GM23338 (cell line): ENCODE results near the gene S100A7. TPM values are rescaled to one million over a fixed set of nuclear protein-coding genes. Genes with fewer than 3 reads are reported as not detected.

Experiments
- ATAC-seq: fragments of 200-7000 bp; cut with Tn5 transposase; 3 replicates; pipeline ENCODE4 v1.9.1; 2020
- DNase-seq: peaks from one replicate; pipeline ENCODE4 v3.0.0-alpha.2; 2015; ENCODE audit warnings: low spot score
- H2AFZ ChIP-seq: fragments of 200-600 bp; sonication (generic); 2 replicates; pipeline ENCODE4 v1.8.0; 2016; ENCODE audit warnings: antibody characterized with exemption, mild to moderate bottlenecking, moderate library complexity
- H3F3A ChIP-seq: fragments of 200-600 bp; sonication (generic); replicated peaks from 2 replicates; pipeline ENCODE4 v1.8.0; 2017; ENCODE audit warnings: antibody characterized with exemption, mixed run types, low read depth
- H3K27ac ChIP-seq: fragments of 200-600 bp; sonication (generic); 2 replicates; pipeline ENCODE4 v1.6.1; 2016; ENCODE audit warnings: low read depth
- H3K27me3 ChIP-seq: fragments of 200-600 bp; sonication (generic); 2 replicates; pipeline ENCODE4 v1.8.0; 2016; ENCODE audit warnings: mild to moderate bottlenecking, mixed run types, moderate library complexity; ENCODE audit not compliant: insufficient read depth
- H3K36me3 ChIP-seq: fragments of 200-600 bp; sonication (generic); 2 replicates; pipeline ENCODE4 v1.8.0; 2016; ENCODE audit warnings: mild to moderate bottlenecking; ENCODE audit not compliant: insufficient read depth
- H3K4me1 ChIP-seq: fragments of 200-600 bp; sonication (generic); 2 replicates; pipeline ENCODE4 v1.8.0; 2016; ENCODE audit warnings: mild to moderate bottlenecking, moderate library complexity; ENCODE audit not compliant: insufficient read depth
- H3K4me2 ChIP-seq: fragments of 200-600 bp; sonication (generic); 2 replicates; pipeline ENCODE4 v1.7.1; 2017; ENCODE audit warnings: mixed run types
- H3K4me3 ChIP-seq: fragments of 200-600 bp; sonication (generic); 2 replicates; pipeline ENCODE4 v1.6.1; 2016; ENCODE audit warnings: mixed run types
- H3K79me2 ChIP-seq: fragments of 200-600 bp; sonication (generic); replicated peaks from 2 replicates; pipeline ENCODE4 v1.8.0; 2017; ENCODE audit warnings: mild to moderate bottlenecking; ENCODE audit not compliant: insufficient read depth
- H3K9me2 ChIP-seq: fragments of 200-600 bp; sonication (generic); 2 replicates; pipeline ENCODE4 v1.8.0; 2017; ENCODE audit not compliant: insufficient read depth
- H4K20me1 ChIP-seq: fragments of 200-600 bp; sonication (generic); replicated peaks from 2 replicates; pipeline ENCODE4 v1.8.0; 2017; ENCODE audit warnings: mild to moderate bottlenecking; ENCODE audit not compliant: insufficient read depth
- H3K27ac Mint-ChIP-seq: 2 replicates; pipeline ENCODE4 v1.8.0; 2020; ENCODE audit warnings: inconsistent platforms, mild to moderate bottlenecking, moderate library complexity, mixed read lengths
- H3K27me3 Mint-ChIP-seq: 3 replicates; pipeline ENCODE4 v1.8.0; 2022; ENCODE audit warnings: low read depth, mild to moderate bottlenecking, moderate library complexity, mixed read lengths, inconsistent platforms; ENCODE audit not compliant: insufficient read depth, poor library complexity
- H3K36me3 Mint-ChIP-seq: 3 replicates; pipeline ENCODE4 v1.8.0; 2021; ENCODE audit warnings: low read depth, mild to moderate bottlenecking, inconsistent platforms, moderate library complexity, mixed read lengths
- H3K4me1 Mint-ChIP-seq: 3 replicates; pipeline ENCODE4 v1.8.0; 2020; ENCODE audit warnings: mild to moderate bottlenecking, inconsistent platforms, mixed read lengths
- H3K4me3 Mint-ChIP-seq: 3 replicates; pipeline ENCODE4 v1.8.0; 2021; ENCODE audit warnings: moderate library complexity, mild to moderate bottlenecking, inconsistent platforms, mixed read lengths
- H3K9me3 Mint-ChIP-seq: 3 replicates; pipeline ENCODE4 v1.8.0; 2020; ENCODE audit warnings: moderate library complexity, mild to moderate bottlenecking, inconsistent platforms, mixed read lengths
- CREB1 ChIP-seq: fragments of 250-450 bp; sonication (Bioruptor Pico); IDR thresholded peaks from 2 replicates; pipeline ENCODE4 v1.5.0; 2020; ENCODE audit warnings: low read depth, mild to moderate bottlenecking, moderate library complexity
- EZH2 ChIP-seq: fragments of 200-600 bp; sonication (generic); IDR thresholded peaks from one replicate; pipeline ENCODE4 v1.8.0; 2017; ENCODE audit warnings: antibody characterized with exemption, mild to moderate bottlenecking, low read depth; ENCODE audit not compliant: unreplicated experiment
- EZH2phosphoT487 ChIP-seq: fragments of 200-600 bp; sonication (generic); IDR thresholded peaks from one replicate; pipeline ENCODE4 v1.8.1; 2018; ENCODE audit warnings: antibody characterized with exemption; ENCODE audit not compliant: unreplicated experiment
- POLR2AphosphoS5 ChIP-seq: IDR thresholded peaks from 2 replicates; pipeline ENCODE4 v1.6.1; 2016; ENCODE audit warnings: antibody characterized with exemption, low read depth
- STAT1 ChIP-seq: IDR thresholded peaks from one replicate; pipeline ENCODE4 v1.6.1; 2016; ENCODE audit warnings: antibody characterized with exemption; ENCODE audit not compliant: unreplicated experiment
- ZNF114 ChIP-seq: fragments of 250-450 bp; sonication (Bioruptor Pico); IDR thresholded peaks from 2 replicates; pipeline ENCODE4 v1.5.0; 2020; ENCODE audit warnings: mild to moderate bottlenecking, moderate library complexity
- ZNF331 ChIP-seq: fragments of 250-450 bp; sonication (Bioruptor Pico); IDR thresholded peaks from 2 replicates; pipeline ENCODE4 v1.5.0; 2020; ENCODE audit warnings: low read depth, mild to moderate bottlenecking, moderate library complexity
- polyA plus RNA-seq: library from polyadenylated mRNA; unstranded; fragments of >200 nt; fragmentation: Nextera tagmentation; extraction: Ambion mirVana; gene quantifications from 2 replicates; pipeline ENCODE4 v1.2.1, GENCODE V29; 2016
- total RNA-seq: library from RNA; depleted of rRNA; stranded (reverse); fragments of >200 nt; shearing (Covaris generic); gene quantifications from 2 replicates; pipeline ENCODE4 v1.2.3, GENCODE V29; 2014
- TF ChIP-seq, protein P1 (sequence below), 2 experiments: fragments of 200-600 bp in 1 of 2; sonication (generic) in 1 of 2; conservative IDR thresholded peaks; 2 replicates each; pipeline versions ENCODE4 v1.5.1 to v1.6.1; 2016 to 2017; ENCODE audit warnings: antibody characterized with exemption in 2 of 2, low read depth in 2 of 2, mild to moderate bottlenecking in 2 of 2, moderate library complexity in 1 of 2
- TF ChIP-seq, protein P2 (sequence below): fragments of 250-450 bp; sonication (Bioruptor Pico); IDR thresholded peaks from 2 replicates; pipeline ENCODE4 v1.5.0; 2020; ENCODE audit warnings: mild to moderate bottlenecking, moderate library complexity
- TF ChIP-seq, protein P3 (sequence below): IDR thresholded peaks from one replicate; pipeline ENCODE4 v1.6.1; 2018; ENCODE audit warnings: antibody characterized with exemption; ENCODE audit not compliant: unreplicated experiment

The S100A7 gene
- total and polyA plus RNA-seq, 2 experiments from 2014 or later, result not detected

DNA sequence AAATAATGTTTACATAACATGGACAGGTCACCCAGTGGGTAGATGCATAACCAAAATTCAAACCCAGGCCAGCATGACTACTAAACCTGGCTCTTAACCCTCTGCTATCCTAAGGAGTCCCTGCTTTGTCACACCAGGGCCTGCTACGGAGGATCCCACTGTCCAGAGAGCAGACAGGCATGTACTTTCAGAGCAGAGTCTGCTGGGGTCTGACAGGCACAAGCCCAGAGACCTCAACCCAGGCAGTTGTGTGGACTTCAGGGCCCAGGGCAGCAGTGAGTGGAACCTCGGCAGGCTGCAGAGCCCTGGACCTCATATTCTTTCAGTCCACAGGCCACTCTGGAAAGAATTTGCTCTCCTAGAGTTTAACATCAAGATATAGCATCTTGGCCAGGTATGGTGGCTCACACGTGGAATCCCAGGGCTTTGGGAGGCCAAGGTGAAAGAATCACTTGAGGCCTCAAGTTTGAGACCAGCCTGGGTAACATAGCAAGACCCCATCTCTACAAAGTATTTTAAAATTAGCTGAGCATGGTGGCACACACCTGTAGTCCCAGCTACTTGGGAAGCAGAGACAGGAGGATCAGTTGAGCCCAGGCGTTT is 16.1 kb upstream of the S100A7 start (continued):
- TF ChIP-seq, protein P1, sequence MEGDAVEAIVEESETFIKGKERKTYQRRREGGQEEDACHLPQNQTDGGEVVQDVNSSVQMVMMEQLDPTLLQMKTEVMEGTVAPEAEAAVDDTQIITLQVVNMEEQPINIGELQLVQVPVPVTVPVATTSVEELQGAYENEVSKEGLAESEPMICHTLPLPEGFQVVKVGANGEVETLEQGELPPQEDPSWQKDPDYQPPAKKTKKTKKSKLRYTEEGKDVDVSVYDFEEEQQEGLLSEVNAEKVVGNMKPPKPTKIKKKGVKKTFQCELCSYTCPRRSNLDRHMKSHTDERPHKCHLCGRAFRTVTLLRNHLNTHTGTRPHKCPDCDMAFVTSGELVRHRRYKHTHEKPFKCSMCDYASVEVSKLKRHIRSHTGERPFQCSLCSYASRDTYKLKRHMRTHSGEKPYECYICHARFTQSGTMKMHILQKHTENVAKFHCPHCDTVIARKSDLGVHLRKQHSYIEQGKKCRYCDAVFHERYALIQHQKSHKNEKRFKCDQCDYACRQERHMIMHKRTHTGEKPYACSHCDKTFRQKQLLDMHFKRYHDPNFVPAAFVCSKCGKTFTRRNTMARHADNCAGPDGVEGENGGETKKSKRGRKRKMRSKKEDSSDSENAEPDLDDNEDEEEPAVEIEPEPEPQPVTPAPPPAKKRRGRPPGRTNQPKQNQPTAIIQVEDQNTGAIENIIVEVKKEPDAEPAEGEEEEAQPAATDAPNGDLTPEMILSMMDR (conservative IDR thresholded peaks at IDR 0.05; ENCODE audit: low read depth in 2 of 2), result no peak
- no peak for TF ChIP-seq STAT1
- no peak for TF ChIP-seq EZH2phosphoT487
- no peak for TF ChIP-seq ZNF114 (CRISPR knock-in tag)
- no peak for TF ChIP-seq EZH2
- no peak for TF ChIP-seq ZNF331 (CRISPR knock-in tag)

DNA sequence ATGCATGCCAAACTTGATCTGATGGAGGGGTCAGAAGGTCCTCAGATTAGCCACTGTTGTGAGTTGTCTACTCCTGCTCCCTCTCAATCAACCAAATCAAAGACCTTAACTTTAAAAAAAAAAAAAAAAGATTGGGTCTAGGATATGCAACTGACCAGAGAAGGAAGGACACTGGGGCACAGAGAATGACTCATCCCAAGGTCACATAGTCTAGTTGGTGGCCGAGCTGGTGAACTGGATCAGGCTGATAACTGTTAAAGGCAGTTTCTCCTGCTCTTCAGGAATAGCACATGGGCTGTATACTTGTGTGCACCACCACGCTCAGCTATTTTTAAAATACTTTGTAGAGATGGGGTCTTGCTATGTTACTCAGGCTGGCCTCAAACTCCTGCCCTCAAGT is 14.8 kb upstream of the S100A7 start:
- peaks cover 2% of the 10 kb centered on the region; the same call in 1 of the 2 replicates for H3K36me3 ChIP-seq
- H3K27me3 ChIP-seq, result no peaks in the 10 kb centered on the region
- no peak for DNase-seq
- no peak overlapping the region for H3K4me3 ChIP-seq
- ATAC-seq, result no peak
- no peaks in the 10 kb centered on the region for H4K20me1 ChIP-seq
- Mint-ChIP-seq H3K27me3 (peaks cover 2% of the 10 kb centered on the region), H3K36me3 (peaks cover 26% of the 10 kb centered on the region), H3K27ac (no peak overlapping the region), H3K4me1 (peaks cover 10% of the 10 kb centered on the region), H3K9me3 (peaks cover 41% of the 10 kb centered on the region), H3K4me3 (no peak overlapping the region)
- no peaks in the 10 kb centered on the region for H3K4me1 ChIP-seq
- H3F3A ChIP-seq, result no peaks in the 10 kb centered on the region
- H2AFZ ChIP-seq, result no peak overlapping the region
- no peaks in the 10 kb centered on the region for H3K9me2 ChIP-seq
- H3K4me2 ChIP-seq, result no peak overlapping the region
- no peaks in the 10 kb centered on the region for H3K79me2 ChIP-seq
- no peak overlapping the region for H3K27ac ChIP-seq
- TF ChIP-seq, protein P2, sequence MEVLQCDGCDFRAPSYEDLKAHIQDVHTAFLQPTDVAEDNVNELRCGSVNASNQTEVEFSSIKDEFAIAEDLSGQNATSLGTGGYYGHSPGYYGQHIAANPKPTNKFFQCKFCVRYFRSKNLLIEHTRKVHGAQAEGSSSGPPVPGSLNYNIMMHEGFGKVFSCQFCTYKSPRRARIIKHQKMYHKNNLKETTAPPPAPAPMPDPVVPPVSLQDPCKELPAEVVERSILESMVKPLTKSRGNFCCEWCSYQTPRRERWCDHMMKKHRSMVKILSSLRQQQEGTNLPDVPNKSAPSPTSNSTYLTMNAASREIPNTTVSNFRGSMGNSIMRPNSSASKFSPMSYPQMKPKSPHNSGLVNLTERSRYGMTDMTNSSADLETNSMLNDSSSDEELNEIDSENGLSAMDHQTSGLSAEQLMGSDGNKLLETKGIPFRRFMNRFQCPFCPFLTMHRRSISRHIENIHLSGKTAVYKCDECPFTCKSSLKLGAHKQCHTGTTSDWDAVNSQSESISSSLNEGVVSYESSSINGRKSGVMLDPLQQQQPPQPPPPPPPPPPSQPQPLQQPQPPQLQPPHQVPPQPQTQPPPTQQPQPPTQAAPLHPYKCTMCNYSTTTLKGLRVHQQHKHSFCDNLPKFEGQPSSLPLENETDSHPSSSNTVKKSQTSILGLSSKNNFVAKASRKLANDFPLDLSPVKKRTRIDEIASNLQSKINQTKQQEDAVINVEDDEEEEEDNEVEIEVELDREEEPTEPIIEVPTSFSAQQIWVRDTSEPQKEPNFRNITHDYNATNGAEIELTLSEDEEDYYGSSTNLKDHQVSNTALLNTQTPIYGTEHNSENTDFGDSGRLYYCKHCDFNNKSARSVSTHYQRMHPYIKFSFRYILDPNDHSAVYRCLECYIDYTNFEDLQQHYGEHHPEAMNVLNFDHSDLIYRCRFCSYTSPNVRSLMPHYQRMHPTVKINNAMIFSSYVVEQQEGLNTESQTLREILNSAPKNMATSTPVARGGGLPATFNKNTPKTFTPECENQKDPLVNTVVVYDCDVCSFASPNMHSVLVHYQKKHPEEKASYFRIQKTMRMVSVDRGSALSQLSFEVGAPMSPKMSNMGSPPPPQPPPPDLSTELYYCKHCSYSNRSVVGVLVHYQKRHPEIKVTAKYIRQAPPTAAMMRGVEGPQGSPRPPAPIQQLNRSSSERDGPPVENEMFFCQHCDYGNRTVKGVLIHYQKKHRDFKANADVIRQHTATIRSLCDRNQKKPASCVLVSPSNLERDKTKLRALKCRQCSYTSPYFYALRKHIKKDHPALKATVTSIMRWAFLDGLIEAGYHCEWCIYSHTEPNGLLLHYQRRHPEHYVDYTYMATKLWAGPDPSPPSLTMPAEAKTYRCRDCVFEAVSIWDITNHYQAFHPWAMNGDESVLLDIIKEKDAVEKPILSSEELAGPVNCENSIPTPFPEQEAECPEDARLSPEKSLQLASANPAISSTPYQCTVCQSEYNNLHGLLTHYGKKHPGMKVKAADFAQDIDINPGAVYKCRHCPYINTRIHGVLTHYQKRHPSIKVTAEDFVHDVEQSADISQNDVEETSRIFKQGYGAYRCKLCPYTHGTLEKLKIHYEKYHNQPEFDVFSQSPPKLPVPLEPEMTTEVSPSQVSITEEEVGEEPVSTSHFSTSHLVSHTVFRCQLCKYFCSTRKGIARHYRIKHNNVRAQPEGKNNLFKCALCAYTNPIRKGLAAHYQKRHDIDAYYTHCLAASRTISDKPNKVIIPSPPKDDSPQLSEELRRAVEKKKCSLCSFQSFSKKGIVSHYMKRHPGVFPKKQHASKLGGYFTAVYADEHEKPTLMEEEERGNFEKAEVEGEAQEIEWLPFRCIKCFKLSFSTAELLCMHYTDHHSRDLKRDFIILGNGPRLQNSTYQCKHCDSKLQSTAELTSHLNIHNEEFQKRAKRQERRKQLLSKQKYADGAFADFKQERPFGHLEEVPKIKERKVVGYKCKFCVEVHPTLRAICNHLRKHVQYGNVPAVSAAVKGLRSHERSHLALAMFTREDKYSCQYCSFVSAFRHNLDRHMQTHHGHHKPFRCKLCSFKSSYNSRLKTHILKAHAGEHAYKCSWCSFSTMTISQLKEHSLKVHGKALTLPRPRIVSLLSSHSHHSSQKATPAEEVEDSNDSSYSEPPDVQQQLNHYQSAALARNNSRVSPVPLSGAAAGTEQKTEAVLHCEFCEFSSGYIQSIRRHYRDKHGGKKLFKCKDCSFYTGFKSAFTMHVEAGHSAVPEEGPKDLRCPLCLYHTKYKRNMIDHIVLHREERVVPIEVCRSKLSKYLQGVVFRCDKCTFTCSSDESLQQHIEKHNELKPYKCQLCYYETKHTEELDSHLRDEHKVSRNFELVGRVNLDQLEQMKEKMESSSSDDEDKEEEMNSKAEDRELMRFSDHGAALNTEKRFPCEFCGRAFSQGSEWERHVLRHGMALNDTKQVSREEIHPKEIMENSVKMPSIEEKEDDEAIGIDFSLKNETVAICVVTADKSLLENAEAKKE (CRISPR knock-in tag), result no peak
- TF ChIP-seq ZNF114 (CRISPR knock-in tag) (no peak), CREB1 (CRISPR knock-in tag) (no peak), POLR2AphosphoS5 (no peak), EZH2phosphoT487 (no peak), STAT1 (no peak), EZH2 (no peak), ZNF331 (CRISPR knock-in tag) (no peak)
- TF ChIP-seq, protein P1 (conservative IDR thresholded peaks at IDR 0.05; ENCODE audit: low read depth in 2 of 2), result no peak
- TF ChIP-seq, protein P3, sequence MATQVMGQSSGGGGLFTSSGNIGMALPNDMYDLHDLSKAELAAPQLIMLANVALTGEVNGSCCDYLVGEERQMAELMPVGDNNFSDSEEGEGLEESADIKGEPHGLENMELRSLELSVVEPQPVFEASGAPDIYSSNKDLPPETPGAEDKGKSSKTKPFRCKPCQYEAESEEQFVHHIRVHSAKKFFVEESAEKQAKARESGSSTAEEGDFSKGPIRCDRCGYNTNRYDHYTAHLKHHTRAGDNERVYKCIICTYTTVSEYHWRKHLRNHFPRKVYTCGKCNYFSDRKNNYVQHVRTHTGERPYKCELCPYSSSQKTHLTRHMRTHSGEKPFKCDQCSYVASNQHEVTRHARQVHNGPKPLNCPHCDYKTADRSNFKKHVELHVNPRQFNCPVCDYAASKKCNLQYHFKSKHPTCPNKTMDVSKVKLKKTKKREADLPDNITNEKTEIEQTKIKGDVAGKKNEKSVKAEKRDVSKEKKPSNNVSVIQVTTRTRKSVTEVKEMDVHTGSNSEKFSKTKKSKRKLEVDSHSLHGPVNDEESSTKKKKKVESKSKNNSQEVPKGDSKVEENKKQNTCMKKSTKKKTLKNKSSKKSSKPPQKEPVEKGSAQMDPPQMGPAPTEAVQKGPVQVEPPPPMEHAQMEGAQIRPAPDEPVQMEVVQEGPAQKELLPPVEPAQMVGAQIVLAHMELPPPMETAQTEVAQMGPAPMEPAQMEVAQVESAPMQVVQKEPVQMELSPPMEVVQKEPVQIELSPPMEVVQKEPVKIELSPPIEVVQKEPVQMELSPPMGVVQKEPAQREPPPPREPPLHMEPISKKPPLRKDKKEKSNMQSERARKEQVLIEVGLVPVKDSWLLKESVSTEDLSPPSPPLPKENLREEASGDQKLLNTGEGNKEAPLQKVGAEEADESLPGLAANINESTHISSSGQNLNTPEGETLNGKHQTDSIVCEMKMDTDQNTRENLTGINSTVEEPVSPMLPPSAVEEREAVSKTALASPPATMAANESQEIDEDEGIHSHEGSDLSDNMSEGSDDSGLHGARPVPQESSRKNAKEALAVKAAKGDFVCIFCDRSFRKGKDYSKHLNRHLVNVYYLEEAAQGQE, result no peak
